Heart left ventricle (tissue), 13 donors: ENCODE data around the gene SYNC.

Source experiments
- CTCF ChIP-seq, 12 donors: fragments of 200-600 bp; sonication (generic) in 4 of 12; IDR thresholded peaks; one replicate each; pipeline versions ENCODE4 v1.5.0 to v1.8.0; 2018 to 2022; ENCODE audit warnings: antibody characterized with exemption in 12 of 12, mild to moderate bottlenecking in 5 of 12
- POLR2A ChIP-seq, 2 donors: fragments of 450-650 bp; IDR thresholded peaks; one replicate each; pipeline ENCODE4 v1.6.1; 2017; ENCODE audit warnings: antibody characterized with exemption in 2 of 2, mild to moderate bottlenecking in 2 of 2, moderate library complexity in 2 of 2
- donor health status: ischemic (EF 13 %, LVEDD 7.1; RV severe dilation, severe dysfunction).
- donor health status: DM: no; HTN: yes; CAD: no.
- donor health status: DM: no; HTN: no; CAD: no.
- donor health status: ischemic (EF 25% LVEDD 6.9; RV normal size, moderate dysfunction).
- donor health status: ischemic (EF 25% LVEDD 5.7; RV mildly dilated, moderate dysfunction).
- donor health status: ischemic (EF 35%, LVEDD 5.7; RV mildly dilated, moderate dysfunction).
- donor health status: nonischemic (EF 11% LVEDD 7.7; RV severe dilation, severe dysfunction).
- donor health status: DM: yes; HTN: yes; CAD: no.
- donor health status: PGD.
- donor health status: ischemic (EF 29% LVEDD 5.4; RV normal size, mild dysfunction).
- donor health status: nonischemic (EF 23%, LVEDD 6.1; RV moderate dilation, normal function).

GRCh38 chr1:32717503-32717902 lies 14.9 kb upstream of the SYNC start:
- TF ChIP-seq POLR2A (IDR thresholded peaks at IDR 0.05) (no peak), CTCF (IDR thresholded peaks at IDR 0.05) (no peak)
